ES-I3 (cell line): Measurements from ENCODE around the gene AFMID.
A peak's percentile ranks its signal among the peaks of the same experiment; 100 is the strongest.
"Not testable (repeated sequence)": the region's sequence is repeated elsewhere in the genome, so short reads cannot be mapped to it uniquely, and the experiment has no call there.

Source experiments
- H3K36me3 ChIP-seq: 2 replicates; pipeline ENCODE4 v1.6.1; 2013; ENCODE audit warnings: mild to moderate bottlenecking, low read length, control low read depth, moderate library complexity; ENCODE audit not compliant: insufficient read depth
- H3K4me1 ChIP-seq: 2 replicates; pipeline ENCODE4 v1.6.1; 2013; ENCODE audit warnings: mild to moderate bottlenecking, control low read depth, low read length; ENCODE audit not compliant: insufficient read depth
- H3K9ac ChIP-seq: 2 replicates; pipeline ENCODE4 v1.6.1; 2013; ENCODE audit warnings: low read depth, mild to moderate bottlenecking, low read length, moderate library complexity
- H3K9me3 ChIP-seq: 2 replicates; pipeline ENCODE4 v1.6.1; 2013; ENCODE audit warnings: mild to moderate bottlenecking, low read length, moderate library complexity; ENCODE audit not compliant: control insufficient read depth, insufficient read depth

The AFMID gene

GRCh38 chr17:78230252-78230962 lies 43.2 kb downstream of the AFMID start:
- Histone ChIP-seq H3K9ac (no peak overlapping the region), H3K9me3 (no peaks in the 10 kb centered on the region), H3K4me1 (no peaks in the 10 kb centered on the region; the same call in 1 of the 2 replicates), H3K36me3 (no peaks in the 10 kb centered on the region)

- no peaks in the 10 kb centered on the region for H3K9me3 ChIP-seq
- H3K36me3 ChIP-seq = no peaks in the 10 kb centered on the region
- H3K9ac ChIP-seq = peak within 1 kb of the TSS; percentile 63
- no peaks in the 10 kb centered on the region; the same call in 1 of the 2 replicates for H3K4me1 ChIP-seq
Observed at GRCh38 chr17:78230996-78231935, 44.1 kb downstream of the AFMID start, which contains the start of gene TMEM235. Gene TMEM235, plus strand, starts transcription at chr17:78231631. Its CDS starts 393 bp downstream, at chr17:78232024.

GRCh38 chr17:78231991-78232858 lies 45.1 kb downstream of the AFMID start:
- no peaks in the 10 kb centered on the region for H3K9me3 ChIP-seq
- no peaks in the 10 kb centered on the region for H3K4me1 ChIP-seq
- peak overlapping the region; percentile 49; the same call in 1 of the 2 replicates for H3K9ac ChIP-seq
- no peaks in the 10 kb centered on the region for H3K36me3 ChIP-seq

GRCh38 chr17:78232859-78233173 lies 45.7 kb downstream of the AFMID start:
- H3K4me1 ChIP-seq = no peaks in the 10 kb centered on the region; the same call in 1 of the 2 replicates

GRCh38 chr17:78233678-78234077 lies 46.5 kb downstream of the AFMID start:
- Histone ChIP-seq H3K9me3 (no peaks in the 10 kb centered on the region), H3K9ac (no peak overlapping the region), H3K36me3 (no peaks in the 10 kb centered on the region), H3K4me1 (no peaks in the 10 kb centered on the region; the same call in 1 of the 2 replicates)

More at GRCh38 chr17:78232859-78233173, 45.7 kb downstream of the AFMID start:
- H3K36me3 ChIP-seq = no peaks in the 10 kb centered on the region
- H3K9ac ChIP-seq = no peak overlapping the region
- H3K9me3 ChIP-seq = no peaks in the 10 kb centered on the region

- Histone ChIP-seq H3K9ac (no peak overlapping the region), H3K4me1 (no peaks in the 10 kb centered on the region; the same call in 1 of the 2 replicates), H3K36me3 (no peaks in the 10 kb centered on the region)
Observed at GRCh38 chr17:78234261-78234865, 47.2 kb downstream of the AFMID start.

GRCh38 chr17:78235022-78235421 lies 47.9 kb downstream of the AFMID start:
- H3K36me3 ChIP-seq, H3K9me3 ChIP-seq, H3K9ac ChIP-seq, H3K4me1 ChIP-seq: not testable (repeated sequence)

More at GRCh38 chr17:78234261-78234865, 47.2 kb downstream of the AFMID start:
- H3K9me3 ChIP-seq = no peaks in the 10 kb centered on the region

DNA sequence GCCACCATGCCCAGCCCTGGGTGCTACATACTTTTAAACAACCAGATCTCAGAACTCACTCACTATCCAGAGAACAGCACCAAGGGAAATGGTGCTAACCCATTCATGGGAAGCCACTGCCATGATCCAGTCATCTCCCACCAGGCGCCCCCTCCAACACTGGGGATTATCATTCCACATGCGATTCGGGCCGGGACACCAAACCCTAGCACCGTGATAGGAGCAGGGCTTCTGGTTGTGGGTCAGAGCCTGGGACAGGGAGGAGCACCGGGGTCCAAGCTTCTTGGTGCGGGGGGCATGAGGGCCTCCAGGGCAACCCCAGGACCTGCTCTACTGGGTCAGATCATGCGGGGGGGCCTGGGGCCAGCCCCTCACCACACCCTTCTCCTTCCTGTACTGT lies 48.7 kb downstream of the AFMID start:
- Histone ChIP-seq H3K9ac (no peak overlapping the region), H3K36me3 (no peaks in the 10 kb centered on the region), H3K9me3 (no peaks in the 10 kb centered on the region), H3K4me1 (no peaks in the 10 kb centered on the region; the same call in 1 of the 2 replicates)

DNA sequence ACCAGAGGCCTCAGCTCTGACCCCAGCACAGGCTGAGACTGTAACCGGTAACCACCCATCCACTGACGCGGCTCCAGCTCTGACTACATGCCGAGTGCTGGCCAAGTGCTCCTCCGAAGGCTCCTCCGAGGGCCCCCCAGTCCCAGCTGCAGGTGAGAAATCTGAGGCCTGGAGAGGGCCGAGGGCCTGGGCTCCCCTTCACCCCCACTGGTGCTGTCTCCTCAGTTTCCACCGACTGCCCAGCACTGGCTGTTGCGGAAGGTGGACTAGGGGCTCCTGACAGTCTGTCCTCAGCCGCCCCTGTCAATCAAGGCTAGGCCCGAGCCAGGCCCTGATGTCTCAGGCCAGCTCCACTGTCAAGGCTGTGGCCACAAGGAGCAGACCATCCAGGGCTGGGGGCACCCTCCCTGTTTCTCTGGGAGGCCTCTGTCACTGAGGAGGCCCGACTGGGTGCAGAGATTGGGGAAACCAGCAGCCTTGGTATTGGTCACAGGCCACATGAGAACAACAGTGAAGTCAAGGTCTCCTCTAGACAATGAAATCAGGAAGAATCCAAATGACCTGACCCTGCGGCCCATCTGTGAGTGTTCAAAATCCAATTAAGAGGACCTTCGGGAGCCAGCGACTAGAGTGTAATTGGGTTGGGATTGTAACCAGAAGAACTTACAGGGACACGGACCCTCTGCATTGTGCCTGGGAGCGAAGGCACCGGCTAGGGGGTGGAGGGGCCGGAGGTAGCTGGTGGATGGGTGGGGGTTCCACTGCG lies 49.4 kb downstream of the AFMID start:
- H3K4me1 ChIP-seq = no peaks in the 10 kb centered on the region; the same call in 1 of the 2 replicates
- no peak overlapping the region for H3K9ac ChIP-seq

GRCh38 chr17:78237401-78238012 lies 50.3 kb downstream of the AFMID start:
- no peak overlapping the region for H3K9ac ChIP-seq
- no peaks in the 10 kb centered on the region for H3K9me3 ChIP-seq
- H3K4me1 ChIP-seq = no peaks in the 10 kb centered on the region; the same call in 1 of the 2 replicates
- no peaks in the 10 kb centered on the region for H3K36me3 ChIP-seq

More for the DNA sequence above, 49.4 kb downstream of the AFMID start:
- Histone ChIP-seq H3K9me3 (no peaks in the 10 kb centered on the region), H3K36me3 (no peaks in the 10 kb centered on the region)

- H3K4me1 ChIP-seq = no peaks in the 10 kb centered on the region; the same call in 1 of the 2 replicates
Observed at GRCh38 chr17:78238823-78239488, 51.8 kb downstream of the AFMID start.

GRCh38 chr17:78239489-78239931 lies 52.3 kb downstream of the AFMID start:
- no peaks in the 10 kb centered on the region; the same call in 1 of the 2 replicates for H3K4me1 ChIP-seq
- no peak overlapping the region for H3K9ac ChIP-seq
- no peaks in the 10 kb centered on the region for H3K9me3 ChIP-seq

More at GRCh38 chr17:78238823-78239488, 51.8 kb downstream of the AFMID start:
- H3K36me3 ChIP-seq = no peaks in the 10 kb centered on the region
- no peaks in the 10 kb centered on the region for H3K9me3 ChIP-seq
- no peak overlapping the region for H3K9ac ChIP-seq

More at GRCh38 chr17:78239489-78239931, 52.3 kb downstream of the AFMID start:
- no peaks in the 10 kb centered on the region for H3K36me3 ChIP-seq
